OCI-LY1 (cell line): Measurements from ENCODE around the gene NSF.
"Not testable (repeated sequence)": the region's sequence is repeated elsewhere in the genome, so short reads cannot be mapped to it uniquely, and the experiment has no call there.

ENCODE experiments used
- CTCF ChIP-seq: fragments of 200-600 bp; sonication (generic), shearing (Covaris generic); IDR thresholded peaks from 2 replicates; pipeline ENCODE4 v1.5.1; 2017; ENCODE audit warnings: mild to moderate bottlenecking, antibody characterized with exemption, low read length, moderate library complexity, mixed read lengths
- EZH2 ChIP-seq: fragments of 200-600 bp; sonication (generic), shearing (Covaris generic); IDR thresholded peaks from 2 replicates; pipeline ENCODE4 v1.8.0; 2017; ENCODE audit warnings: borderline replicate concordance, mixed run types, mild to moderate bottlenecking, antibody characterized with exemption, low read length, moderate library complexity, mixed read lengths

- not testable (repeated sequence) for TF ChIP-seq CTCF, EZH2
These were observed 167.1 kb downstream of the NSF start for GRCh38 chr17:46757588-46757987.
